Measurements from ENCODE around the gene LAMA4.

The LAMA4 gene

GRCh38 chr6:112234601-112235000 is 19.8 kb downstream of the LAMA4 start:
- no peak for DNase-seq

- DNase-seq, result no peak
Measured at GRCh38 chr6:112233847-112234246, 20.5 kb downstream of the LAMA4 start.

GRCh38 chr6:112232845-112233256 is 21.5 kb downstream of the LAMA4 start:
- DNase-seq, result no peak

- no peak for DNase-seq
Measured at GRCh38 chr6:112231594-112232060, 22.7 kb downstream of the LAMA4 start.

GRCh38 chr6:112231164-112231563 is 23.2 kb downstream of the LAMA4 start:
- no peak for DNase-seq

GRCh38 chr6:112228480-112229332 is 25.7 kb downstream of the LAMA4 start:
- no peak for DNase-seq

GRCh38 chr6:112227992-112228391 is 26.4 kb downstream of the LAMA4 start:
- DNase-seq, result no peak

GRCh38 chr6:112227411-112227810 is 27.0 kb downstream of the LAMA4 start:
- no peak for DNase-seq

- no peak for DNase-seq
Measured at GRCh38 chr6:112225691-112226090, 28.7 kb downstream of the LAMA4 start.

- no peak for DNase-seq
Measured at GRCh38 chr6:112224088-112224487, 30.3 kb downstream of the LAMA4 start.

- no peak for DNase-seq
Measured at GRCh38 chr6:112223070-112223861, 31.1 kb downstream of the LAMA4 start.

GRCh38 chr6:112221981-112222852 is 32.1 kb downstream of the LAMA4 start:
- no peak for DNase-seq

- DNase-seq, result no peak
Measured at GRCh38 chr6:112221561-112221960, 32.8 kb downstream of the LAMA4 start.

- no peak for DNase-seq
Measured at GRCh38 chr6:112218563-112218962, 35.8 kb downstream of the LAMA4 start.

- no peak for DNase-seq
Measured at GRCh38 chr6:112216662-112217551, 37.5 kb downstream of the LAMA4 start.

- no peak for DNase-seq
Measured at GRCh38 chr6:112215488-112216284, 38.7 kb downstream of the LAMA4 start.

GRCh38 chr6:112214739-112215269 is 39.6 kb downstream of the LAMA4 start:
- no peak for DNase-seq

GRCh38 chr6:112210852-112211251 is 43.5 kb downstream of the LAMA4 start:
- DNase-seq, result no peak

GRCh38 chr6:112209131-112209530 is 45.2 kb downstream of the LAMA4 start:
- no peak for DNase-seq

GRCh38 chr6:112207776-112208175 is 46.6 kb downstream of the LAMA4 start:
- no peak for DNase-seq

- DNase-seq, result no peak
Measured at GRCh38 chr6:112207131-112207530, 47.2 kb downstream of the LAMA4 start.
